NB4 (cell line): ENCODE data around the gene MEA1.

Experiments used
- CTCF ChIP-seq: IDR thresholded peaks from one replicate; pipeline ENCODE4 v1.5.1; 2012; ENCODE audit warnings: low read depth, low read length
- MAX ChIP-seq: IDR thresholded peaks from 2 replicates; pipeline ENCODE4 v1.6.1; 2011; ENCODE audit warnings: low read depth, low read length
- MYC ChIP-seq: IDR thresholded peaks from 2 replicates; pipeline ENCODE4 v1.6.1; 2011; ENCODE audit warnings: low read depth, low read length
- POLR2A ChIP-seq: IDR thresholded peaks from 2 replicates; pipeline ENCODE4 v1.6.1; 2011; ENCODE audit warnings: mild to moderate bottlenecking; ENCODE audit not compliant: insufficient read length; ENCODE audit errors: extremely low read depth

- no peak for TF ChIP-seq CTCF
- TF ChIP-seq POLR2A: no peak
- no peak for TF ChIP-seq MAX
- TF ChIP-seq MYC: no peak
Measured at GRCh38 chr6:43029120-43029519, 15.4 kb upstream of the MEA1 start.
